ENCODE measurements around the gene SALL1.

DNA sequence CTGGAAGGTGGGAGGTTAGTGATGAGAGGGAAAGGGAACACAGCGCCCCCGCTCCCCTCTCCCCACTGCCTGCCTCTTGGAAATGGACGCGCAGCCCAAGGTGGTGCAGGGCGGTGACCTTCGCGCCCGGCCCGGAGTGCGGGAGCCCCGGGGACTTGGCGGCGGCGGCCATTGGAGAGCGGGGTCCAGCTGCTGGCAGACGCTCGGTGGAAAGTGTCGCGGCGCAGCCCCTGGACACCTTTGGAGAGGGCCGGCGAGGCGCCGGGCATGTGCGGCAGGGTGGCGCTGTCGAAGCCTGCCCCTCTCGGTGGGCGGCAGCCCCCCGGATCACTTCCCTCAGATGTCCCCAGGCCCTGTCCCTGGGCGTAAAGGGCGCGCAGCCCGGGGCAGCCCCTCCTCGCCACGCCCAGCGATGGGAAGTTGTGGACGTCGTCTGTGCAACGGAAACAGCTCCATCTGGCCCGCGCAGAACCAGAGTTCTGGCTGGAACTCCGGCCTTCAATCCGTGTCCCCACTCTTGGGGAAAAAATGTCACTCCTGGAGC lies 16.7 kb downstream of the SALL1 start:
- TF ChIP-seq, protein P1, sequence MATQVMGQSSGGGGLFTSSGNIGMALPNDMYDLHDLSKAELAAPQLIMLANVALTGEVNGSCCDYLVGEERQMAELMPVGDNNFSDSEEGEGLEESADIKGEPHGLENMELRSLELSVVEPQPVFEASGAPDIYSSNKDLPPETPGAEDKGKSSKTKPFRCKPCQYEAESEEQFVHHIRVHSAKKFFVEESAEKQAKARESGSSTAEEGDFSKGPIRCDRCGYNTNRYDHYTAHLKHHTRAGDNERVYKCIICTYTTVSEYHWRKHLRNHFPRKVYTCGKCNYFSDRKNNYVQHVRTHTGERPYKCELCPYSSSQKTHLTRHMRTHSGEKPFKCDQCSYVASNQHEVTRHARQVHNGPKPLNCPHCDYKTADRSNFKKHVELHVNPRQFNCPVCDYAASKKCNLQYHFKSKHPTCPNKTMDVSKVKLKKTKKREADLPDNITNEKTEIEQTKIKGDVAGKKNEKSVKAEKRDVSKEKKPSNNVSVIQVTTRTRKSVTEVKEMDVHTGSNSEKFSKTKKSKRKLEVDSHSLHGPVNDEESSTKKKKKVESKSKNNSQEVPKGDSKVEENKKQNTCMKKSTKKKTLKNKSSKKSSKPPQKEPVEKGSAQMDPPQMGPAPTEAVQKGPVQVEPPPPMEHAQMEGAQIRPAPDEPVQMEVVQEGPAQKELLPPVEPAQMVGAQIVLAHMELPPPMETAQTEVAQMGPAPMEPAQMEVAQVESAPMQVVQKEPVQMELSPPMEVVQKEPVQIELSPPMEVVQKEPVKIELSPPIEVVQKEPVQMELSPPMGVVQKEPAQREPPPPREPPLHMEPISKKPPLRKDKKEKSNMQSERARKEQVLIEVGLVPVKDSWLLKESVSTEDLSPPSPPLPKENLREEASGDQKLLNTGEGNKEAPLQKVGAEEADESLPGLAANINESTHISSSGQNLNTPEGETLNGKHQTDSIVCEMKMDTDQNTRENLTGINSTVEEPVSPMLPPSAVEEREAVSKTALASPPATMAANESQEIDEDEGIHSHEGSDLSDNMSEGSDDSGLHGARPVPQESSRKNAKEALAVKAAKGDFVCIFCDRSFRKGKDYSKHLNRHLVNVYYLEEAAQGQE (IDR thresholded peaks at IDR 0.05; ENCODE audit: insufficient read depth in 1 of 2, low read depth in 2 of 2, low read length in 1 of 2) = no peak
- no peak for TF ChIP-seq POLR2AphosphoS5 (IDR thresholded peaks at IDR 0.05; ENCODE audit: low read depth, low read length)
- TF ChIP-seq, protein P2, sequence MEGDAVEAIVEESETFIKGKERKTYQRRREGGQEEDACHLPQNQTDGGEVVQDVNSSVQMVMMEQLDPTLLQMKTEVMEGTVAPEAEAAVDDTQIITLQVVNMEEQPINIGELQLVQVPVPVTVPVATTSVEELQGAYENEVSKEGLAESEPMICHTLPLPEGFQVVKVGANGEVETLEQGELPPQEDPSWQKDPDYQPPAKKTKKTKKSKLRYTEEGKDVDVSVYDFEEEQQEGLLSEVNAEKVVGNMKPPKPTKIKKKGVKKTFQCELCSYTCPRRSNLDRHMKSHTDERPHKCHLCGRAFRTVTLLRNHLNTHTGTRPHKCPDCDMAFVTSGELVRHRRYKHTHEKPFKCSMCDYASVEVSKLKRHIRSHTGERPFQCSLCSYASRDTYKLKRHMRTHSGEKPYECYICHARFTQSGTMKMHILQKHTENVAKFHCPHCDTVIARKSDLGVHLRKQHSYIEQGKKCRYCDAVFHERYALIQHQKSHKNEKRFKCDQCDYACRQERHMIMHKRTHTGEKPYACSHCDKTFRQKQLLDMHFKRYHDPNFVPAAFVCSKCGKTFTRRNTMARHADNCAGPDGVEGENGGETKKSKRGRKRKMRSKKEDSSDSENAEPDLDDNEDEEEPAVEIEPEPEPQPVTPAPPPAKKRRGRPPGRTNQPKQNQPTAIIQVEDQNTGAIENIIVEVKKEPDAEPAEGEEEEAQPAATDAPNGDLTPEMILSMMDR (IDR thresholded peaks at IDR 0.05) = no peak
- TF ChIP-seq SIN3A (IDR thresholded peaks at IDR 0.05; ENCODE audit: borderline replicate concordance, insufficient read depth, low read depth, low read length) = no peak
